GM12891 (cell line): ENCODE results near the gene PTX3.

Experiments used
- DNase-seq: peaks from one replicate; pipeline ENCODE4 v3.0.0; 2011; ENCODE audit warnings: low spot score; ENCODE audit not compliant: insufficient read length
- FAIRE-seq: peaks from 2 replicates; lab custom pipeline; 2011; peaks lifted over from hg19 to GRCh38; lab: Jason Lieb, UNC
- PAX5 ChIP-seq: IDR thresholded peaks from 2 replicates; pipeline ENCODE4 v1.6.1; 2011; ENCODE audit warnings: low read length, moderate library complexity, mild to moderate bottlenecking; ENCODE audit not compliant: insufficient read depth, severe bottlenecking
- POLR2A ChIP-seq: IDR thresholded peaks from 2 replicates; pipeline ENCODE4 v1.6.1; 2011; ENCODE audit warnings: low read depth, low read length, control low read depth
- POLR2AphosphoS5 ChIP-seq: IDR thresholded peaks from 2 replicates; pipeline ENCODE4 v1.6.1; 2011; ENCODE audit warnings: low read depth, low read length, control low read depth
- POU2F2 ChIP-seq: IDR thresholded peaks from 2 replicates; pipeline ENCODE4 v1.6.1; 2011; ENCODE audit warnings: low read depth, mild to moderate bottlenecking, control low read depth, low read length, moderate library complexity
- SPI1 ChIP-seq: IDR thresholded peaks from 2 replicates; pipeline ENCODE4 v1.6.1; 2011; ENCODE audit warnings: low read depth, low read length, control low read depth
- TAF1 ChIP-seq: IDR thresholded peaks from 2 replicates; pipeline ENCODE4 v1.6.1; 2011; ENCODE audit warnings: low read depth, low read length, control low read depth

The PTX3 gene

GRCh38 chr3:157417247-157417646, 19.4 kb upstream of the PTX3 start:
- DNase-seq (no peak), FAIRE-seq (no peak)
- TF ChIP-seq TAF1 (no peak), PAX5 (no peak), SPI1 (no peak), POU2F2 (no peak), POLR2AphosphoS5 (no peak), POLR2A (no peak)

GRCh38 chr3:157418104-157418503, 18.5 kb upstream of the PTX3 start:
- FAIRE-seq (no peak), DNase-seq (no peak)
- TF ChIP-seq PAX5 = no peak
- no peak for TF ChIP-seq POLR2A
- TF ChIP-seq SPI1 = no peak
- TF ChIP-seq POLR2AphosphoS5 = no peak
- no peak for TF ChIP-seq POU2F2
- no peak for TF ChIP-seq TAF1

GRCh38 chr3:157420606-157421130, 16.0 kb upstream of the PTX3 start:
- DNase-seq (no peak), FAIRE-seq (no peak)
- no peak for TF ChIP-seq POLR2A
- TF ChIP-seq TAF1 = no peak
- no peak for TF ChIP-seq SPI1

- FAIRE-seq (no peak), DNase-seq (no peak)
- TF ChIP-seq POLR2A (no peak), PAX5 (no peak), POU2F2 (no peak), TAF1 (no peak), SPI1 (no peak), POLR2AphosphoS5 (no peak)
Measured at GRCh38 chr3:157423337-157423736, 13.3 kb upstream of the PTX3 start.

- no peak for DNase-seq
- no peak for TF ChIP-seq POU2F2
- no peak for TF ChIP-seq PAX5
- TF ChIP-seq POLR2AphosphoS5 = no peak
- no peak for TF ChIP-seq SPI1
- TF ChIP-seq POLR2A = no peak
- TF ChIP-seq TAF1 = no peak
- no peak for FAIRE-seq
Measured at GRCh38 chr3:157427901-157428300, 8.7 kb upstream of the PTX3 start.

- FAIRE-seq = no peak
- TF ChIP-seq TAF1 = no peak
- TF ChIP-seq POLR2AphosphoS5 = no peak
- DNase-seq = no peak
Measured at GRCh38 chr3:157428853-157429252, 7.8 kb upstream of the PTX3 start.

- DNase-seq (no peak), FAIRE-seq (no peak)
- TF ChIP-seq POU2F2 (no peak), PAX5 (no peak), SPI1 (no peak), TAF1 (no peak), POLR2AphosphoS5 (no peak), POLR2A (no peak)
Measured at GRCh38 chr3:157429708-157430107, 6.9 kb upstream of the PTX3 start.

GRCh38 chr3:157438194-157438730, 1.6 kb downstream of the PTX3 start:
- no peak for DNase-seq
- TF ChIP-seq TAF1 (no peak), POLR2A (no peak), PAX5 (no peak), POLR2AphosphoS5 (no peak), SPI1 (no peak), POU2F2 (no peak)
- FAIRE-seq = no peak

GRCh38 chr3:157441102-157441624, 4.5 kb downstream of the PTX3 start:
- DNase-seq = no peak
- FAIRE-seq = no peak
- TF ChIP-seq POLR2A (no peak), POU2F2 (no peak), POLR2AphosphoS5 (no peak), TAF1 (no peak), SPI1 (no peak), PAX5 (no peak)

- FAIRE-seq (no peak), DNase-seq (no peak)
- TF ChIP-seq SPI1 = no peak
- no peak for TF ChIP-seq POLR2A
- no peak for TF ChIP-seq POU2F2
- TF ChIP-seq TAF1 = no peak
- TF ChIP-seq PAX5 = no peak
- no peak for TF ChIP-seq POLR2AphosphoS5
Measured at GRCh38 chr3:157442729-157443128, 6.1 kb downstream of the PTX3 start.
